ENCODE data around the gene LRRC56.
A peak's percentile ranks its signal among the peaks of the same experiment; 100 is the strongest.

The LRRC56 gene

GRCh38 chr11:592501-592900, 55.2 kb downstream of the LRRC56 start:
- H3K4me3 ChIP-seq (ENCODE audit: low read depth, low read length), result no peak overlapping the region
- TF ChIP-seq, protein P1, sequence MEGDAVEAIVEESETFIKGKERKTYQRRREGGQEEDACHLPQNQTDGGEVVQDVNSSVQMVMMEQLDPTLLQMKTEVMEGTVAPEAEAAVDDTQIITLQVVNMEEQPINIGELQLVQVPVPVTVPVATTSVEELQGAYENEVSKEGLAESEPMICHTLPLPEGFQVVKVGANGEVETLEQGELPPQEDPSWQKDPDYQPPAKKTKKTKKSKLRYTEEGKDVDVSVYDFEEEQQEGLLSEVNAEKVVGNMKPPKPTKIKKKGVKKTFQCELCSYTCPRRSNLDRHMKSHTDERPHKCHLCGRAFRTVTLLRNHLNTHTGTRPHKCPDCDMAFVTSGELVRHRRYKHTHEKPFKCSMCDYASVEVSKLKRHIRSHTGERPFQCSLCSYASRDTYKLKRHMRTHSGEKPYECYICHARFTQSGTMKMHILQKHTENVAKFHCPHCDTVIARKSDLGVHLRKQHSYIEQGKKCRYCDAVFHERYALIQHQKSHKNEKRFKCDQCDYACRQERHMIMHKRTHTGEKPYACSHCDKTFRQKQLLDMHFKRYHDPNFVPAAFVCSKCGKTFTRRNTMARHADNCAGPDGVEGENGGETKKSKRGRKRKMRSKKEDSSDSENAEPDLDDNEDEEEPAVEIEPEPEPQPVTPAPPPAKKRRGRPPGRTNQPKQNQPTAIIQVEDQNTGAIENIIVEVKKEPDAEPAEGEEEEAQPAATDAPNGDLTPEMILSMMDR (IDR thresholded peaks at IDR 0.05; ENCODE audit: borderline replicate concordance, insufficient read depth, low read depth, low read length), result no peak

DNA sequence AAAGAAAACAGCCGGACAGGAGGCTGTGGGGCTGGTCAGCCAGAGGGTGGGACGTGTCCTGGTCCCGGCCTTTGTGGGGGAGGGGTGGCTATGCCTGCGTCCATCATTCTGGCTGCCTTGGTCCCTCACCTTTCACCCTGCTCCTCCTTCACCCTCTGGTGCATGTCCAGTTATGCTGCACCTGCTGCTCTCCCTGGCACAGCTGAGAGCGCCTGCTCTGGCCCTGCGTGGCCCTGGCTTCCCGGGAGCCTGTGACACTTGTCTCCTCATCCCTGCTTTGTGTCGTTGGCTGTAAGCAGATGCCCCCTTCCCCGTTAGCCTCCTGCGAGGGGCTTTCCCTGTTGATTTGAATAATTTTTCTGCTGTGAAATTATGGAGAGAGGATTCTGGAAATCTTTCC, 55.6 kb downstream of the LRRC56 start:
- TF ChIP-seq, protein P1 (IDR thresholded peaks at IDR 0.05; ENCODE audit: borderline replicate concordance, insufficient read depth, low read depth, low read length), result no peak
- H3K4me3 ChIP-seq (ENCODE audit: low read depth, low read length), result no peak overlapping the region

- no peak overlapping the region for H3K4me3 ChIP-seq (ENCODE audit: low read depth, low read length)
- TF ChIP-seq, protein P1 (IDR thresholded peaks at IDR 0.05; ENCODE audit: borderline replicate concordance, insufficient read depth, low read depth, low read length), result no peak
Measured at GRCh38 chr11:593347-593746, 56.0 kb downstream of the LRRC56 start.

- TF ChIP-seq, protein P1 (IDR thresholded peaks at IDR 0.05; ENCODE audit: borderline replicate concordance, insufficient read depth, low read depth, low read length), result no peak
Measured at GRCh38 chr11:595400-595799, 58.1 kb downstream of the LRRC56 start.

GRCh38 chr11:596374-596773, 59.0 kb downstream of the LRRC56 start:
- TF ChIP-seq, protein P1 (IDR thresholded peaks at IDR 0.05; ENCODE audit: borderline replicate concordance, insufficient read depth, low read depth, low read length), result no peak
- no peak overlapping the region for H3K4me3 ChIP-seq (ENCODE audit: low read depth, low read length)

More at GRCh38 chr11:595400-595799, 58.1 kb downstream of the LRRC56 start:
- H3K4me3 ChIP-seq (ENCODE audit: low read depth, low read length), result no peak overlapping the region

GRCh38 chr11:597166-597725, 59.9 kb downstream of the LRRC56 start:
- TF ChIP-seq, protein P1 (IDR thresholded peaks at IDR 0.05; ENCODE audit: borderline replicate concordance, insufficient read depth, low read depth, low read length), result peak; percentile 36; the same call in 1 of the 2 replicates
- H3K4me3 ChIP-seq (ENCODE audit: low read depth, low read length), result no peak overlapping the region

- H3K4me3 ChIP-seq (ENCODE audit: low read depth, low read length), result no peak overlapping the region
- TF ChIP-seq, protein P1 (IDR thresholded peaks at IDR 0.05; ENCODE audit: borderline replicate concordance, insufficient read depth, low read depth, low read length), result no peak
Measured at GRCh38 chr11:598005-598680, 60.8 kb downstream of the LRRC56 start.

Data from GM12875 (cell line).